HG03097 (cell line): Measurements from ENCODE around the gene PXMP2.
A peak's percentile ranks its signal among the peaks of the same experiment; 100 is the strongest.

Source experiments
- ATAC-seq: cut with Tn5 transposase; IDR thresholded peaks from one replicate; pipeline ENCODE4 v1.9.1; 2021; ENCODE audit not compliant: unreplicated experiment, low FRiP score

The PXMP2 gene

GRCh38 chr12:132659146-132659545 lies 28.2 kb upstream of the PXMP2 start:
- no peak for ATAC-seq

DNA sequence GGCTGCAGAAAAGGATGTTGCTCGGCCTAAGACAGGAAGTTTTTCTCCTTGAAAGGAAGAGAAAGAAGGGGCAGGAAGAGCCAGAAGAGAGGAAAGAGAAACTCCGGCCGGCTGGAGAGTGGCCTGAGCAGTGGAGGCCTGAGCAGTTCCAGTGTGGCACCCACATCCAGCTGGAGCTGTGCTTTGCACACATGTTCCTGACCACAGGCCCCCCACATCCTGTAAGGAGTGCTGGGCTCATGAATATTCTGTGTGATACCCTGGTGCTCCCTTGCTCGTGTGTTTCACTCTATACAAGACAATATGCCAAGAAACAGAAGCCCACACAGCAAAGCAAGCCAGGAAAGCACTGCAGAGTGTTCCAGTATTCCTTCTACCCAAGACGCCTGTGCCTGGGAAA lies 27.3 kb upstream of the PXMP2 start:
- ATAC-seq = no peak

- ATAC-seq = no peak
Observed at GRCh38 chr12:132660996-132661395, 26.4 kb upstream of the PXMP2 start.

- ATAC-seq = no peak
Observed at GRCh38 chr12:132661972-132662371, 25.4 kb upstream of the PXMP2 start.

- no peak for ATAC-seq
Observed at GRCh38 chr12:132662901-132663755, 24.3 kb upstream of the PXMP2 start.

DNA sequence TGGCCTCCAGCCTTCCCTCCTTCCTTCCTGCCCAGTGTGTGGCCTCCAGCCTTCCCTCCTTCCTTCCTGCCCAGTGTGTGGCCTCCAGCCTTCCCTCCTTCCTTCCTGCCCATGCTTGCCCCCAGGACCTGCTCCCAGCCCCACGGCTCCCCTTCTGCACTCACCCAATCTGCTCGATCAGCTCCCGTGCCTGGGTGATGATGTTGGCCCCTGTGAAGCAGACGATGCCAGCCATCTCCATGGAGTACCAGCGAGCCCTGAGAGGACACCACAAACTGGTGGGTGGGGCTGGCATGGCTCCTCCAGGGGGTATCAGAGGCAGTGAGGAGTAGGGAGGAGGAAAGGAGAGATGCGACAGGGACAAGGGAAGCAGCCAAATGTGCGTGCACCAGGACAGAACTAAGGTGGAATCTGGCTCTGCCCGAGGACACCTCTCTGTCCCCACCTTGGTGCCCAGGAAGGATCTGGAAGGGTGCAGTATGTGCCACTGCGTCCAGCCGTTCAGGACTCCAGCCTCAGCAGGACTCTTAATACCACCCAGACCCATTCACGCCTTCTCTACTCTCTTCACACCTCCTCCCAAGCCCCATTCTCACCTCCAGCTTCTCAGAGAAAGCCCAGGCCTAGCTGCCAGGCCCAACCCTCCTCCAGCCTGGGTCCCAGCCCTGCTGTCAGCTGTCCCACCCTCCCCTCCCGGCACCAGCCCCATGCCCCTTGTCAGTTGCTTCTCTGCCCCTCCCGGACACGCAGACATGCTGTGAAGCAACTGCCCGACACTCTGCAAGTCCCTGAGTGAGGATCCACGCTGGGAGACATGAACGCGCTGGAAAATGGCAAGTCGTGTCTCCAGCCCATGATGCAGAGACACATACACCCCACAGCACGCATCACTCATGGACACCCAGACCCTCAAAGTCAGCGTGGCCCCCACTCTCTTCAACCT lies 22.9 kb upstream of the PXMP2 start:
- ATAC-seq = no peak

- ATAC-seq = no peak
Observed at GRCh38 chr12:132665149-132665491, 22.3 kb upstream of the PXMP2 start.

DNA sequence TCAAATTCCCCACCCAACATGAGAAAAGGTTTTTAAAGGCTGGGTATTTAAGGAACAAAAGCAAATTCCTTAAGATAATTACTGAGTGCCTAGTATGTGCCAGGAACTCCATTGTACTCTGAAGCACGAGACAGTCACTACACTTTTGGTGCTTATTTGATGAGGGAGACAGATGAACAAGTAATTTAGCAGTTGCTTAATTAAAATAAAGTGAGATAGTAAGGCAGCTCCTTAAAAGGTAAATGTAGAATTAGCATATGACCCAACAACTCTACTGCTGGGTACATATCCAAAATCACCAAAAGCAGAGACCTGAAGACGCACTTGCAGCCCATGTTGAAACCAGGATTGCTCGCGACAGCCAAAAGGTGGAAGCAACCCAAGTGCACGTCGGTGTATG lies 21.6 kb upstream of the PXMP2 start:
- ATAC-seq = no peak

- ATAC-seq = no peak
Observed at GRCh38 chr12:132668191-132669088, 18.9 kb upstream of the PXMP2 start.

- ATAC-seq = no peak
Observed at GRCh38 chr12:132669166-132669879, 18.1 kb upstream of the PXMP2 start.

DNA sequence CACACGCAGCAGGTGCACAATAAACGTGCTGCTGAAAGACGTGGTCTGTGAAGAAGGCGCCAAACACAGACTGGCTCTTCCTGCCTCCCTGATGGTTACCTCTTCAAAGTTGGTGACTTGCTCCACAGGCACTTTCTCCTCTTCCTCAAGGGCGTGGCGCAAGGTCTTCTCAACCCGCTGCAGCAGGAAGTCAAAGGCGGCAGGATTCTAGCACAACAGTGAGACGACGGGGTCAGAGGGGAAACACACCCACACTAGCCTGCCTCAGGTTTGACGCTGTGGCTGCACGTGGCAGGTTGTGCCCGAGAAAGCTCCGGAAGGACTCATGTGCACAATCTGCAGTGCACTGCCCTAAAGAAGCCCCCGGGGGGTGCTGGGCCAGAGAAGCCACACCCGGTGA lies 15.3 kb upstream of the PXMP2 start:
- no peak for ATAC-seq

DNA sequence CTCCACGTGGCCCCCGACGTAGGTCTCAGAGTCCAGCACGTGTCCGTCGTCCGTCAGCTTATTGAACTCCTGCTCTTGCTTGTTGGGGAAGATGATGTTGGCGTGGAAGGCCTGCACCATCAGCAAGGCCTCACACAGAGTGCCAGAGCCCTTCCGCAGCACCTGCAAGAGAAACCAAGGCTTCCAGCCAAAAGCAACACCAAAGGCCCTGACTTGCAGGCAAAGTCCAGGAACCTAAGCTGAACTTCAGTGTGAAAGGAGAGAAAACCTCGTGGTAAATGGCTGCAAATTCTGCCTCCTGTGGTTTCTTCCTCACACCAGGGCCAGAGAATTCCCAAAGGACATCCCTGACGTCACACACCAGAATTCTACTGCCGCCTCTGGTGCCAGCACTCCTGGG lies 14.7 kb upstream of the PXMP2 start:
- no peak for ATAC-seq

GRCh38 chr12:132673288-132674179 lies 13.9 kb upstream of the PXMP2 start:
- ATAC-seq = no peak

GRCh38 chr12:132674561-132674960 lies 12.8 kb upstream of the PXMP2 start:
- no peak for ATAC-seq

GRCh38 chr12:132675757-132676432 lies 11.5 kb upstream of the PXMP2 start:
- ATAC-seq = no peak

GRCh38 chr12:132677492-132677891 lies 9.9 kb upstream of the PXMP2 start:
- ATAC-seq = no peak

GRCh38 chr12:132685400-132685799 lies 2.0 kb upstream of the PXMP2 start:
- no peak for ATAC-seq

DNA sequence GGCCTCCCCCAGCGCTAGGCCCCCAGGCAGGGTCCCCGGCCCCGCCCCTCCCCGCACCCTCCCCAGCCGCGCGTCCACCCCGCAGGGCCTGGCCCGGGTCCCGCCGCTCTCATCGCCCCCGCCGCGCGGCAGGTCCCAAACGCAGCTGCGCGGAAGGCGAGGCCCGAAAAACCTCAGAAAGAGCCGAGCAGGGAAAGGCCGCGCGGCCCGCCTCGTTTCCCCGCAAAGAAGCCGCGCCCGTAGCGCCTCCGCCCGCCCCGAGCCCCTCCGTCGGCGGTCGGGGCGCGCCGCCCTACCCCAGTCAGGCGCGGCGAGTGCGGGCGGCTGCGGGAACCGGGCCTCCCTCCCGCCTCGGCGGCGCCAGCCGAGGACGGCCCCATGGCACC lies 569 bp upstream of the PXMP2 start:
- peak; percentile 18 for ATAC-seq

- no peak for ATAC-seq
Observed at GRCh38 chr12:132689227-132689626, 1.8 kb downstream of the PXMP2 start.
